ENCODE results near the gene ARCN1.

DNA sequence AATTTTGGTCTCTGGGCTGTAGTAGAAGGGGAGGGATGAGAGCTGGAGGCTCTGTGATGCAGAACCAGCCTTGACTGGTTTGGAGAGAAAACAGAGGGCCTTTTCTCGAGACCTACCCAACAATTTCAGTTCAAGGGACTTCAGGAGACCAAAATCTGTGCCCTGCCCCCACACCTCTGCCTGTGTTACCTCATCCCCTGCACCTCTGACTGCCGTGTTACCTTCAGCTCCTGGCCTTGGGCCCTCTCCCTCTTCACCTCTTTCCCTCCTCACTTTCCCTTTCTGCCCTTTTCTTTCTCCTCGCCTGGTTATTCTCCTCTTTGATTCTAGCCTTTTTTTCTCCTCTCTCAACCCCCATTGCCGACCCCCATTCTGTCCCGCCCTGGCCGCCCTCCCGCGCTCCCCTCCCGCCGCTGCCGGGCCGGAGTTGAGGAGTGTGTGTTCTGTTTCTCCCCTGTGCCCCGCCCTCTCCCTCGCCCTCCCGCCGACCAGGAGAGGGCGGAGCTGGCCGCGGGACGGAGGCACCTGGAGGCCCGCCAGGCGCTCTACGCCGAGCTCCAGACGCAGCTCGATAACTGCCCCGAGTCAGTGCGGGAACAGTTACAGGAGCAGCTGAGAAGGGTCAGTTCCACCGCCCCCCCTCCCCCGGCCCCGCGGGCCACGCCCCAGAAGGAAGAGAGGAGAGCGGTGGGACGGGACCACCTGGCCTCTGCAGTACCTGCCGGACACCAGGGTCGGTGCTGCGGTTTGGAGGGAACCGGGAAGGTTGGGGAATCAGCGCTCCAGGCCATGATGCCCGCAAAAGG lies 62.4 kb downstream of the ARCN1 start:
- no peak for TF ChIP-seq GATA3 (IDR thresholded peaks at IDR 0.05; ENCODE audit: low read depth, low read length)
- no peak for TF ChIP-seq GATA2 (IDR thresholded peaks at IDR 0.05; ENCODE audit: low read depth, low read length)
